Caco-2 (cell line): Measurements from ENCODE around the gene AGFG1. TPM values are rescaled to one million over a fixed set of nuclear protein-coding genes. Genes with fewer than 3 reads are reported as not detected.

Experiments
- BruUV-seq: library from RNA; stranded (reverse); fragments of 400-500 nt; replicated peaks from 2 replicates; lab custom pipeline; 2021; lab: Mats Ljungman, UMichigan
- CTCF ChIA-PET: fragments of 300-600 bp; sonication (Branson Sonifier 250); formaldehyde crosslinking; loops from one replicate; lab custom pipeline; 2022; ENCODE audit warnings: antibody characterized with exemption; lab: Charles Lee
- POLR2A ChIA-PET: fragments of 300-600 bp; sonication (Branson Sonifier 250); formaldehyde crosslinking; loops from one replicate; lab custom pipeline; 2022; ENCODE audit warnings: antibody characterized with exemption; lab: Charles Lee
- DNase-seq, 2 experiments: peaks; one replicate each; pipeline versions ENCODE4 v3.0.0 to v3.0.0-alpha.2; 2020 to 2022
- H3K27me3 ChIP-seq: replicated peaks from 2 replicates; pipeline ENCODE4 v1.6.0; 2011; ENCODE audit warnings: low read length; ENCODE audit not compliant: control insufficient read depth, insufficient read depth
- H3K36me3 ChIP-seq: 2 replicates; pipeline ENCODE4 v1.5.1; 2011; ENCODE audit warnings: low read length; ENCODE audit not compliant: control insufficient read depth, insufficient read depth
- H3K4me1 ChIP-seq: fragments of 250-450 bp; sonication (Bioruptor Pico); 2 replicates; pipeline ENCODE4 v1.5.1; 2020; ENCODE audit warnings: mild to moderate bottlenecking
- H3K4me3 ChIP-seq: 2 replicates; pipeline ENCODE4 v1.5.1; 2011; ENCODE audit warnings: low read depth, mild to moderate bottlenecking, control low read depth, low read length
- H3K9me3 ChIP-seq: fragments of 250-450 bp; sonication (Bioruptor Pico); 2 replicates; pipeline ENCODE4 v1.5.1; 2020; ENCODE audit warnings: mild to moderate bottlenecking, moderate library complexity
- H3K27ac Mint-ChIP-seq: one replicate; pipeline ENCODE4 v1.8.0; 2022; ENCODE audit warnings: mixed read lengths; ENCODE audit not compliant: unreplicated experiment
- H3K27me3 Mint-ChIP-seq: one replicate; pipeline ENCODE4 v1.8.0; 2022; ENCODE audit warnings: mixed read lengths; ENCODE audit not compliant: insufficient read depth, unreplicated experiment
- H3K36me3 Mint-ChIP-seq: one replicate; pipeline ENCODE4 v1.8.0; 2022; ENCODE audit warnings: mild to moderate bottlenecking, mixed read lengths; ENCODE audit not compliant: insufficient read depth, unreplicated experiment
- H3K4me1 Mint-ChIP-seq: one replicate; pipeline ENCODE4 v1.8.0; 2022; ENCODE audit warnings: low read depth, mixed read lengths; ENCODE audit not compliant: unreplicated experiment
- H3K4me3 Mint-ChIP-seq: one replicate; pipeline ENCODE4 v1.8.0; 2022; ENCODE audit warnings: mild to moderate bottlenecking, moderate library complexity, mixed read lengths; ENCODE audit not compliant: unreplicated experiment
- H3K9me3 Mint-ChIP-seq: one replicate; pipeline ENCODE4 v1.8.0; 2022; ENCODE audit warnings: mixed read lengths; ENCODE audit not compliant: unreplicated experiment
- intact Hi-C: fragments of 100-400 bp; cut with micrococcal nuclease; formaldehyde crosslinking; loops from one replicate; pipeline ENCODE4 v1.10.0; 2022; ENCODE audit not compliant: unreplicated experiment
- total RNA-seq: library from RNA; stranded (reverse); gene quantifications from 2 replicates; pipeline ENCODE4 v1.2.3, GENCODE V29; 2022
- TF ChIP-seq, protein P1 (sequence below), 2 experiments: fragments of 200-600 bp in 1 of 2; IDR thresholded peaks; 1 replicate in 1 of 2; 2 replicates in 1 of 2; pipeline versions ENCODE4 v1.5.1 to v1.8.0; 2011 to 2022; ENCODE audit warnings: antibody characterized with exemption in 1 of 2, control low read depth in 1 of 2, inconsistent platforms in 1 of 2, low read depth in 1 of 2, low read length in 1 of 2, mild to moderate bottlenecking in 1 of 2, moderate library complexity in 1 of 2; ENCODE audit not compliant: insufficient read depth in 1 of 2, severe bottlenecking in 1 of 2, unreplicated experiment in 1 of 2

The AGFG1 gene
- total RNA-seq, 1 experiment from 2014 or later, result 73.1 TPM

DNA sequence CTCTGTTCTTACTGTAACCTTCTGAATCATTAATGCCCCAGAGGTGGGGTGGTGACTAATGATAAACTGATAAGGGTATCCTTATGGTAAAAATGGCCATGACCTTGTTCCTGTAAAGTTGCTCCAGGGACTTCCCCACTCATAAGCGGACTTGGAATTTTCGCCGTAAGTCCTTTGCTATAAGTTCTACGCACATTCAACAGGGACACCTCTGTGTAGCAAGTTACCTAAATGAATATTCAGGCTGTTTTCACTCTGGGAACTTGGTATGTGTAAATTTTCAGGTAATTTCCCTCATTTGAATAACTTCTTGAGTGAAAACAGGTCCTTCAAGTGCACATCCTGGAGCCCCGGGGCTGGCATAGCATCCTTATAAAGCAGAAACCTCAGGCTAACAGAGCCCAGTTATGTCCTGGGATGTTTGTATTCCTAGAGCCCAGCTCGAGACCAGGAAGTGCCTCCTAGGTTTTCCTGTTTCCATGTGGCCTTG lies 9.4 kb upstream of the AGFG1 start:
- intact Hi-C loops, result no loop called here
- no peaks in the 10 kb centered on the region for H3K9me3 ChIP-seq
- TF ChIP-seq, protein P1, sequence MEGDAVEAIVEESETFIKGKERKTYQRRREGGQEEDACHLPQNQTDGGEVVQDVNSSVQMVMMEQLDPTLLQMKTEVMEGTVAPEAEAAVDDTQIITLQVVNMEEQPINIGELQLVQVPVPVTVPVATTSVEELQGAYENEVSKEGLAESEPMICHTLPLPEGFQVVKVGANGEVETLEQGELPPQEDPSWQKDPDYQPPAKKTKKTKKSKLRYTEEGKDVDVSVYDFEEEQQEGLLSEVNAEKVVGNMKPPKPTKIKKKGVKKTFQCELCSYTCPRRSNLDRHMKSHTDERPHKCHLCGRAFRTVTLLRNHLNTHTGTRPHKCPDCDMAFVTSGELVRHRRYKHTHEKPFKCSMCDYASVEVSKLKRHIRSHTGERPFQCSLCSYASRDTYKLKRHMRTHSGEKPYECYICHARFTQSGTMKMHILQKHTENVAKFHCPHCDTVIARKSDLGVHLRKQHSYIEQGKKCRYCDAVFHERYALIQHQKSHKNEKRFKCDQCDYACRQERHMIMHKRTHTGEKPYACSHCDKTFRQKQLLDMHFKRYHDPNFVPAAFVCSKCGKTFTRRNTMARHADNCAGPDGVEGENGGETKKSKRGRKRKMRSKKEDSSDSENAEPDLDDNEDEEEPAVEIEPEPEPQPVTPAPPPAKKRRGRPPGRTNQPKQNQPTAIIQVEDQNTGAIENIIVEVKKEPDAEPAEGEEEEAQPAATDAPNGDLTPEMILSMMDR (IDR thresholded peaks at IDR 0.05; ENCODE audit: insufficient read depth in 1 of 2, low read depth in 1 of 2, low read length in 1 of 2, severe bottlenecking in 1 of 2, unreplicated experiment in 1 of 2), result no peak
- Mint-ChIP-seq H3K4me1 (peaks cover 15% of the 10 kb centered on the region), H3K9me3 (no peaks in the 10 kb centered on the region), H3K27ac (no peak overlapping the region), H3K4me3 (no peak overlapping the region), H3K36me3 (no peaks in the 10 kb centered on the region), H3K27me3 (no peaks in the 10 kb centered on the region)
- no peaks in the 10 kb centered on the region for H3K36me3 ChIP-seq
- no peak for DNase-seq
- CTCF ChIA-PET, result no interaction called here
- no peaks in the 10 kb centered on the region for H3K27me3 ChIP-seq
- H3K4me1 ChIP-seq, result peaks cover 26% of the 10 kb centered on the region
- H3K4me3 ChIP-seq, result no peak overlapping the region
- POLR2A ChIA-PET, result no interaction called here
- no TSS peak for BruUV-seq

- Histone ChIP-seq H3K36me3 (no peaks in the 10 kb centered on the region), H3K4me3 (no peak overlapping the region), H3K27me3 (no peaks in the 10 kb centered on the region), H3K4me1 (peaks cover 33% of the 10 kb centered on the region), H3K9me3 (no peaks in the 10 kb centered on the region)
- no TSS peak for BruUV-seq
- Mint-ChIP-seq H3K4me3 (no peak overlapping the region), H3K9me3 (no peaks in the 10 kb centered on the region), H3K4me1 (peaks cover 22% of the 10 kb centered on the region), H3K27ac (no peak overlapping the region), H3K27me3 (no peaks in the 10 kb centered on the region), H3K36me3 (no peaks in the 10 kb centered on the region)
- ChIA-PET CTCF (no interaction called here), POLR2A (no interaction called here)
- no peak for DNase-seq
- intact Hi-C loops, result no loop called here
- TF ChIP-seq, protein P1 (IDR thresholded peaks at IDR 0.05; ENCODE audit: insufficient read depth in 1 of 2, low read depth in 1 of 2, low read length in 1 of 2, severe bottlenecking in 1 of 2, unreplicated experiment in 1 of 2), result no peak
Observed at GRCh38 chr2:227462972-227463931, 8.7 kb upstream of the AGFG1 start.

DNA sequence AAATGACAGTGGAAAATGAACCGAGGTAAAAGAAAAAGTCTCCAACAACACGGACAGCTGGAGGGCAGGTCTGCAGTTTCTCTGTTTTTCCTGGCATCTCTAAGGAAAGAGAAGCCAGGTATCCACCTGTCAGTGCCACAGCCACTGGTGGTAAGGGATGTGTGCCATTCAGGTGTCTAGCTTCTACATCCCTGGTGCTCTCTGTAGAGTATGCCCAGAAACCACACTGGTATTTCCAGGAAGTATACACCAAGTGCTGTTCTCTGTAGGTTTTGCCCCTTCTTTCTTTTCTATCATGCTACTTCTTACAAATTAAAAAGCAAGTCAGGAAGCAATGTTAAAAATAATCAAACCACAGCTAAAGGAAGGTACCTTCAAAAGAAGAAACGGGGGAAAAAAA lies 7.6 kb upstream of the AGFG1 start:
- Histone ChIP-seq H3K4me3 (no peak overlapping the region), H3K36me3 (no peaks in the 10 kb centered on the region), H3K27me3 (no peaks in the 10 kb centered on the region), H3K4me1 (peaks cover 38% of the 10 kb centered on the region), H3K9me3 (no peaks in the 10 kb centered on the region)
- DNase-seq, result no peak
- intact Hi-C loops, result no loop called here
- Mint-ChIP-seq H3K27ac (no peak overlapping the region), H3K9me3 (no peaks in the 10 kb centered on the region), H3K4me3 (no peak overlapping the region), H3K36me3 (no peaks in the 10 kb centered on the region), H3K27me3 (no peaks in the 10 kb centered on the region), H3K4me1 (peaks cover 24% of the 10 kb centered on the region)
- TF ChIP-seq, protein P1 (IDR thresholded peaks at IDR 0.05; ENCODE audit: insufficient read depth in 1 of 2, low read depth in 1 of 2, low read length in 1 of 2, severe bottlenecking in 1 of 2, unreplicated experiment in 1 of 2), result no peak
- CTCF ChIA-PET, result no interaction called here
- BruUV-seq, result no TSS peak
- POLR2A ChIA-PET, result no interaction called here
